HUES64 (cell line): Measurements from ENCODE around the gene PRSS38.
"Not testable (repeated sequence)": the region's sequence is repeated elsewhere in the genome, so short reads cannot be mapped to it uniquely, and the experiment has no call there.

ENCODE experiments used
- H3K27ac ChIP-seq: 2 replicates; pipeline ENCODE4 v1.7.0; 2013; ENCODE audit warnings: low read depth, low read length, inconsistent platforms
- H3K27me3 ChIP-seq: 2 replicates; pipeline ENCODE4 v1.6.1; 2013; ENCODE audit warnings: mild to moderate bottlenecking, low read length; ENCODE audit not compliant: insufficient read depth
- H3K36me3 ChIP-seq: 2 replicates; pipeline ENCODE4 v1.6.1; 2013; ENCODE audit warnings: mild to moderate bottlenecking, low read length; ENCODE audit not compliant: insufficient read depth
- H3K4me1 ChIP-seq: 2 replicates; pipeline ENCODE4 v1.6.1; 2013; ENCODE audit warnings: mild to moderate bottlenecking, low read length, moderate library complexity; ENCODE audit not compliant: insufficient read depth
- H3K4me3 ChIP-seq: 2 replicates; pipeline ENCODE4 v1.5.1; 2013; ENCODE audit warnings: mild to moderate bottlenecking, low read length, moderate library complexity
- H3K9ac ChIP-seq: 2 replicates; pipeline ENCODE4 v1.6.1; 2013; ENCODE audit warnings: mild to moderate bottlenecking, low read depth, low read length
- H3K9me3 ChIP-seq: 2 replicates; pipeline ENCODE4 v1.6.1; 2013; ENCODE audit warnings: low read depth, low read length; ENCODE audit not compliant: insufficient read depth
- WGBS: fragments of 150-250, 120-280 bp; methylation state at CpG from one replicate; pipeline ENCODE4 v1.1.7; 2013; ENCODE audit warnings: missing lambda C conversion rate; 5-methylcytosine and 5-hydroxymethylcytosine counted together

PRSS38 gene

DNA sequence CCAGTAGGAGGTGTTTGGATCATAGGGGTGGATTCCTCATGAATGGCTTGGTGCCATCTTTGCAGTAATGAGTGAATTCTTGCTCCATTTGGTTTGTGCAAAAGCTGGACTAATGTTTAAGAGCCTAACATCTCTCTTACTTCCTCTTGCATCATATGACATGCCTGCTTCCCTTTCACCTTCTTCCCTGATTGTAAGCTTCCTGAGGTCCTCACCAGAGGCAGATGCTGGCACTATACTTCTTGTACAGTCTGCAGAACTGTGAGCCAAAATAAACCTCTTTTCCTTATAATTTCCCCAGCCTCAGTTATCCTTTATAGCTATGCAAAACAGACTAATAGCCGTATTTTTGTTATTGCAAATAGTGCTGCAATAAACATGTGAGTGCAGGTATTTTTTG, 8.1 kb downstream of the PRSS38 start:
- 93% methylated on average over 1 of the region's 1 CpG for WGBS
- Histone ChIP-seq H3K9ac (no peak overlapping the region), H3K27ac (no peak overlapping the region), H3K4me1 (no peaks in the 10 kb centered on the region), H3K36me3 (no peaks in the 10 kb centered on the region), H3K9me3 (peaks cover 8% of the 10 kb centered on the region; the same call in 1 of the 2 replicates), H3K27me3 (no peaks in the 10 kb centered on the region), H3K4me3 (no peak overlapping the region)

- Histone ChIP-seq H3K27ac (no peak overlapping the region), H3K9me3 (peaks cover 8% of the 10 kb centered on the region; the same call in 1 of the 2 replicates), H3K4me3 (no peak overlapping the region), H3K4me1 (no peaks in the 10 kb centered on the region), H3K36me3 (no peaks in the 10 kb centered on the region), H3K9ac (no peak overlapping the region), H3K27me3 (no peaks in the 10 kb centered on the region)
- WGBS = 44% methylated on average over 2 of the region's 2 CpGs
Observed at GRCh38 chr1:227824204-227824603, 8.7 kb downstream of the PRSS38 start.

- no peak overlapping the region for H3K4me3 ChIP-seq
- WGBS = 77% methylated on average over 3 of the region's 3 CpGs
- no peaks in the 10 kb centered on the region for H3K36me3 ChIP-seq
- no peak overlapping the region for H3K9ac ChIP-seq
- no peaks in the 10 kb centered on the region; the same call in 1 of the 2 replicates for H3K27me3 ChIP-seq
- H3K27ac ChIP-seq = no peak overlapping the region
- H3K9me3 ChIP-seq = peaks cover 6% of the 10 kb centered on the region; the same call in 1 of the 2 replicates
- no peaks in the 10 kb centered on the region for H3K4me1 ChIP-seq
Observed at GRCh38 chr1:227828786-227829185, 13.3 kb downstream of the PRSS38 start.

DNA sequence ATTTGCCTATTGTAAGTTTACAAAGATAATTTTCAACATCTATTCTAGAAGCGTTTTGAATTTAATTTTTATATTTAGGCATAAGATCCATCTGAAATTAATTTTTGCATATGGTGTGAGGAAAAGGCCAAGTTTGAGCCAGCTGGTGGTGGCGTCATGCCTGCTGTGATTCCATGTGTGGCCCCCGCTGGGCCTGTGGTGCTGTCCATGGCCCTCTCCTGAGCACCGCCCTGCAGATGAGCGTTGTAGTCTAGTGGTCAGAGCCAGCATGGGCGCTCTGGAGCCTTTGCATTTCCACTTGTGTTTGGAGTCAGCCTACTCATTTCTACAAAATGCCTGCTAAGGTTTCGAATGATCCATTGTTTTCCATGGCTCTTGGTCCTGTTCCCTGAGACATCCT, 22.7 kb downstream of the PRSS38 start:
- Histone ChIP-seq H3K36me3 (no peaks in the 10 kb centered on the region), H3K27ac (no peak overlapping the region), H3K9ac (no peak overlapping the region), H3K27me3 (no peaks in the 10 kb centered on the region), H3K9me3 (no peaks in the 10 kb centered on the region), H3K4me1 (no peaks in the 10 kb centered on the region; the same call in 1 of the 2 replicates), H3K4me3 (no peak overlapping the region)
- 92% methylated on average over 6 of the region's 7 CpGs for WGBS

- H3K9me3 ChIP-seq = no peaks in the 10 kb centered on the region
- no peaks in the 10 kb centered on the region for H3K36me3 ChIP-seq
- no peak overlapping the region for H3K9ac ChIP-seq
- H3K4me3 ChIP-seq = no peak overlapping the region
- 84% methylated on average over 9 of the region's 9 CpGs for WGBS
- no peaks in the 10 kb centered on the region; the same call in 1 of the 2 replicates for H3K4me1 ChIP-seq
- H3K27me3 ChIP-seq = no peaks in the 10 kb centered on the region
- no peak overlapping the region for H3K27ac ChIP-seq
Observed at GRCh38 chr1:227841096-227841495, 25.6 kb downstream of the PRSS38 start.

DNA sequence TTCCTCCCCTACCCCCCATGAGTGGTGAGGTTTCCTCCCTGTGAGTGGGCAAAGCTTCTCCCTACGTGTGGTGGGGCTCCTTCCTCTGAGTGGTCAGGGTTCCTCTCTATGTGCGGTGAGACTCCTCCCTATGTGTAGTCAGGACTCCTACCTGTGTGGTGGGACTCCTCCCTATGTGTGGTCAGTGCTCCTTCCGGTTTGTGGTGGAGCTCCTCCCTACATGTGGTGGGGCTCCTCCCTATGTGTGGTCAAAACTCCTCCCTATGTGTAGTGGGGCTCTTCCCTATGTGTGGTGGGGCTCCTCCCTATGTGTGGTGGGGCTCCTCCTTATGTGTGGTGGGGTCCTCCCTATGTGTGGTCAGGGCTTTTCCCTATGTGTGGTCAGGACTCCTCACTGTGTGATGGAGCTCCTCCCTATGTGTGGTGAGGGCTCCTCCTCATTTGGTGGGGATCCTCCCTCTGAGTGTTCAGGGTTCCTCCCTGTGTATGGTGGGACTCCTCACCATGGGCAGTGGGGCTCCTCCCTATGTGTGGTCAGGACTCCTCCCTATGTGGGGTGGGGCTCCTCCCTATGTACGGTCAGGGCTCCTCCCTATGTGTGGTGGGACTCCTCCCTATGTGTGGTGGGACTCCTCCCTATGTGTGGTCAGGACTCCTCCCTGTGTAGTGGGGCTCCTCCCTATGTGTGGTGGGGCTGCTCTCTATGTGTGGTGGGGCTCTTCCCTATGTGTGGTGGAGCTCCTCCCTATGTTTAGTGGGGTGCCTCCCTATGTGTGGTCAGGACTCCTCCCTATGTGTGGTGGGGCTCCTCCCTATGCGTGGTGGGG, 29.1 kb downstream of the PRSS38 start:
- Histone ChIP-seq H3K9ac (no peak overlapping the region), H3K9me3 (no peaks in the 10 kb centered on the region), H3K27ac (no peak overlapping the region), H3K4me3 (no peak overlapping the region), H3K27me3 (no peaks in the 10 kb centered on the region), H3K4me1 (no peaks in the 10 kb centered on the region; the same call in 1 of the 2 replicates), H3K36me3 (no peaks in the 10 kb centered on the region)
- 84% methylated on average over 5 of the region's 5 CpGs for WGBS

DNA sequence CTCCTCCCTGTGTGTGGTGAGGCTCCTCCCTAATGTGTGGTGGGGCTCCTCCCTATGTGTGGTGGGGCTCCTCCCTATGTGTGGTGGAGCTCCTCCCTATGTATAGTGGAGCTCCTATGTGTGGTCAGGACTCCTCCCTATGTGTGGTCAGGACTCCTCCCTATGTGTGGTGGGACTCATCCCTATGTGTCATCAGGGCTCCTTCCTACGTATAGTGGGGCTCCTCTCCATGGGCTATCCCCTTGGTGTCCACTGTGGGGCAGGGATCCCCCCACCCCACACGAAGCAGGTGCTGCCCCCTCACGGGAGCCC, 29.6 kb downstream of the PRSS38 start:
- Histone ChIP-seq H3K4me1 (no peaks in the 10 kb centered on the region; the same call in 1 of the 2 replicates), H3K27me3 (no peaks in the 10 kb centered on the region), H3K36me3 (no peaks in the 10 kb centered on the region), H3K4me3 (no peak overlapping the region), H3K9me3 (no peaks in the 10 kb centered on the region), H3K9ac (no peak overlapping the region), H3K27ac (no peak overlapping the region)
- WGBS = 80% methylated on average over 3 of the region's 3 CpGs

- whole genome bisulfite sequencing = 95% methylated on average over 7 of the region's 7 CpGs
- Histone ChIP-seq H3K36me3 (no peaks in the 10 kb centered on the region), H3K9me3 (no peaks in the 10 kb centered on the region), H3K27ac (no peak overlapping the region), H3K9ac (no peak overlapping the region), H3K4me1 (no peaks in the 10 kb centered on the region; the same call in 1 of the 2 replicates), H3K4me3 (no peak overlapping the region), H3K27me3 (no peaks in the 10 kb centered on the region)
Observed at GRCh38 chr1:227845519-227845918, 30.0 kb downstream of the PRSS38 start.

GRCh38 chr1:227846265-227846858, 30.9 kb downstream of the PRSS38 start:
- no peaks in the 10 kb centered on the region; the same call in 1 of the 2 replicates for H3K4me1 ChIP-seq
- H3K36me3 ChIP-seq = no peaks in the 10 kb centered on the region
- H3K27me3 ChIP-seq = no peaks in the 10 kb centered on the region
- 87% methylated on average over 10 of the region's 10 CpGs for WGBS
- no peak overlapping the region for H3K9ac ChIP-seq
- H3K27ac ChIP-seq = no peak overlapping the region
- no peak overlapping the region for H3K4me3 ChIP-seq
- H3K9me3 ChIP-seq = no peaks in the 10 kb centered on the region

DNA sequence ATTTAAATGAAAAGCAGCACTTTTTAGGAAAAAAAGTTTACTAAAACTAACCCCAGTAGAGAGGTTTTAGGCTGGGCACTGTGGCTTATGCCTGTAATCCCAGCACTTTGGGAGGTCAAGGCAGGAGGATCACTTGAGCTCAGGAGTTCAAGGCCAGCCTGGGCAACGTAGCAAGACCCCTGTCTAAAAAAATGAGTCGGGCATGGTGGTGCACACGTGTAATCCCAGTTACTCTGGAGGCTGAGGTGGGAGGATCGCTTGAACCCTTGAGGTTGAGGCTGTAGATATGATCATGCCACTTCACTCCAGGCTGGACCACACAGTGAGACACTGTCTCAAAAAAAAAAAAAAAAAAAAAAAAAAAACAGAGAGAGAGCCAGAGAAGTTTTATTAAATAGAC, 31.6 kb downstream of the PRSS38 start:
- WGBS = 85% methylated on average over 4 of the region's 4 CpGs

GRCh38 chr1:227848430-227848932, 33.0 kb downstream of the PRSS38 start:
- H3K9ac ChIP-seq = no peak overlapping the region
- 85% methylated on average over 3 of the region's 3 CpGs for WGBS
- no peak overlapping the region for H3K27ac ChIP-seq
- H3K4me1 ChIP-seq = no peaks in the 10 kb centered on the region
- no peaks in the 10 kb centered on the region for H3K36me3 ChIP-seq
- H3K9me3 ChIP-seq = no peaks in the 10 kb centered on the region
- no peak overlapping the region for H3K4me3 ChIP-seq
- H3K27me3 ChIP-seq = no peaks in the 10 kb centered on the region

More for the DNA sequence above, 31.6 kb downstream of the PRSS38 start:
- H3K9ac ChIP-seq, H3K4me1 ChIP-seq, H3K9me3 ChIP-seq, H3K27me3 ChIP-seq, H3K36me3 ChIP-seq, H3K27ac ChIP-seq, H3K4me3 ChIP-seq: not testable (repeated sequence)
